Panc1 (cell line): Measurements from ENCODE around the gene GRIFIN. TPM values are rescaled to one million over a fixed set of nuclear protein-coding genes. Genes with fewer than 3 reads are reported as not detected.
A peak's percentile ranks its signal among the peaks of the same experiment; 100 is the strongest.

ENCODE experiments used
- ATAC-seq: fragments of 200-7000 bp; cut with Tn5 transposase; 2 replicates; pipeline ENCODE4 v1.9.1; 2020; ENCODE audit warnings: mild to moderate bottlenecking, moderate library complexity
- BruUV-seq: library from RNA; stranded (reverse); fragments of 400-500 nt; replicated peaks from 2 replicates; lab custom pipeline; 2021; lab: Mats Ljungman, UMichigan
- CTCF ChIA-PET: fragments of 300-600 bp; sonication (Branson Sonifier 250); formaldehyde crosslinking; loops from one replicate; lab custom pipeline; 2022; ENCODE audit warnings: antibody characterized with exemption; lab: Charles Lee
- POLR2A ChIA-PET: fragments of 300-600 bp; sonication (Branson Sonifier 250); formaldehyde crosslinking; loops from one replicate; lab custom pipeline; 2022; ENCODE audit warnings: antibody characterized with exemption; lab: Charles Lee
- DNase-seq: peaks from one replicate; pipeline ENCODE4 v3.0.0-alpha.2; 2010; ENCODE audit warnings: low read depth, low spot score
- H3K27ac ChIP-seq: 2 replicates; pipeline ENCODE4 v1.5.1; 2011; ENCODE audit warnings: mild to moderate bottlenecking, low read length, inconsistent platforms
- H3K27me3 ChIP-seq: fragments of 200-500 bp; sonication (Bioruptor generic); 2 replicates; pipeline ENCODE4 v1.6.0; 2014; ENCODE audit warnings: low read length, inconsistent platforms; ENCODE audit not compliant: control insufficient read depth, insufficient read depth
- H3K36me3 ChIP-seq: fragments of 200-500 bp; sonication (Bioruptor generic); 2 replicates; pipeline ENCODE4 v1.5.1; 2014; ENCODE audit warnings: inconsistent platforms, mild to moderate bottlenecking, low read length, moderate library complexity; ENCODE audit not compliant: control insufficient read depth, insufficient read depth
- H3K4me1 ChIP-seq: 2 replicates; pipeline ENCODE4 v1.5.1; 2011; ENCODE audit warnings: inconsistent platforms, mild to moderate bottlenecking, low read length, moderate library complexity; ENCODE audit not compliant: control insufficient read depth, insufficient read depth
- H3K4me3 ChIP-seq, 2 experiments: 2 replicates each; pipeline ENCODE4 v1.5.1; 2011 to 2012; ENCODE audit warnings: low read depth in 2 of 2, low read length in 2 of 2, mild to moderate bottlenecking in 2 of 2, inconsistent platforms in 1 of 2, moderate library complexity in 1 of 2
- H3K9me3 ChIP-seq: fragments of 200-500 bp; sonication (Bioruptor generic); 2 replicates; pipeline ENCODE4 v1.5.1; 2014; ENCODE audit warnings: low read depth, mild to moderate bottlenecking, inconsistent platforms, low read length, moderate library complexity; ENCODE audit not compliant: control insufficient read depth, insufficient read depth
- POLR2AphosphoS5 ChIP-seq: IDR thresholded peaks from 2 replicates; pipeline ENCODE4 v1.6.1; 2012; ENCODE audit warnings: mild to moderate bottlenecking, low read depth, low read length, moderate library complexity
- SIN3A ChIP-seq: IDR thresholded peaks from 2 replicates; pipeline ENCODE4 v1.6.1; 2012; ENCODE audit warnings: low read depth, mild to moderate bottlenecking, low read length, moderate library complexity, borderline replicate concordance; ENCODE audit not compliant: insufficient read depth
- TCF7L2 ChIP-seq: IDR thresholded peaks from 2 replicates; pipeline ENCODE4 v1.6.1; 2011; ENCODE audit warnings: mild to moderate bottlenecking, low read depth, low read length, inconsistent platforms
- in situ Hi-C: cut with HindIII; loops from 2 replicates; pipeline ENCODE4 v1.10.0; 2016; ENCODE audit warnings: low sequenced_read_pairs, low pct_unique_long_range_greater_than_20kb
- intact Hi-C: fragments of 100-400 bp; cut with micrococcal nuclease; formaldehyde crosslinking; loops from one replicate; pipeline ENCODE4 v1.10.0; 2022; ENCODE audit not compliant: unreplicated experiment
- total RNA-seq: library from RNA; stranded (reverse); gene quantifications from one replicate; pipeline ENCODE4 v1.2.1, GENCODE V29; 2021; ENCODE audit not compliant: unreplicated experiment
- TF ChIP-seq, protein P1 (sequence below), 2 experiments: IDR thresholded peaks; 2 replicates each; pipeline ENCODE4 v1.6.1; 2011 to 2012; ENCODE audit warnings: low read depth in 2 of 2, control low read depth in 1 of 2, low read length in 1 of 2, mild to moderate bottlenecking in 1 of 2, moderate library complexity in 1 of 2; ENCODE audit not compliant: insufficient read depth in 1 of 2
- TF ChIP-seq, protein P2 (sequence below): fragments of 450-650 bp; IDR thresholded peaks from 2 replicates; pipeline ENCODE4 v1.5.1; 2017; ENCODE audit warnings: mild to moderate bottlenecking

The GRIFIN gene
- total RNA-seq, 1 experiment from 2014 or later = not detected

DNA sequence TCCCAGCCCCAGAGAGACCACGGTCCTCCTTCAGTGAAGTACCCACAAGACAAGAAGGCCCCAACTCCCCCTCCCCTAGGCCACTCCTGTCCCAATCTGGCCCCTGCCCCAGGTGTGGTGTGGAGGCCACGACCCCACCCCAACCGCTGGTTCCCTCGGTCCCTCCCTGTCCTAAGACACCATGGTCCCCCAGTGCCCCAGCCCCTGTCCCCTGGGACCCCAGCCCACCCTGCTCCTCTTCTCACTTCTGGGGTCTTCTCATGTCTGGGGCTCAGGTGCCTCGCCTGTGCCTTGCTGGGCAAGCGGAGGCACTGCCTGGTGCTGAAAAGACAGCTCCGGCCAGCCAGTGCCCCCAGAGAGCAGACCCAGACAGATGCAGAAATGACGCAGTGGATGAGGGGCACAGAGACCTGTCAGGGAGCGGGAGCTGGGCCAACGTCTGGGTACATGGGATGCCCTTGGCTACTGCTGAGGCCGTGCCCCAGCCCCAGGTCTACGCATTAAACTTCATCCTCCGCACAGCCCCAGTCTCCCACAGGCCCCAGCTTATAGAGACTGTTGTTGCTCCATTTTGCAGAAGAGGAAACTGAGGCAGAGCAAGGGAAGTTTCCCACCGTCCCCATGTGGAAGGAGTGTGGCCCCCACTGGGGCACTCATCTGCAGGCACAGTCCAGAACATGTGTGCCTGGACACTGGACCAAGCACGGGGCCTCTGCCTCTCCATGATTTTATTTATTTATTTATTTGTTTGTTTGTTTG is 14.8 kb downstream of the GRIFIN start:
- Histone ChIP-seq H3K36me3 (no peaks in the 10 kb centered on the region), H3K4me3 (no peak overlapping the region), H3K27ac (no peak overlapping the region), H3K27me3 (no peaks in the 10 kb centered on the region), H3K9me3 (no peaks in the 10 kb centered on the region), H3K4me1 (no peaks in the 10 kb centered on the region)
- in situ Hi-C loops (no loop called here), intact Hi-C loops (no loop called here)
- TF ChIP-seq, protein P1, sequence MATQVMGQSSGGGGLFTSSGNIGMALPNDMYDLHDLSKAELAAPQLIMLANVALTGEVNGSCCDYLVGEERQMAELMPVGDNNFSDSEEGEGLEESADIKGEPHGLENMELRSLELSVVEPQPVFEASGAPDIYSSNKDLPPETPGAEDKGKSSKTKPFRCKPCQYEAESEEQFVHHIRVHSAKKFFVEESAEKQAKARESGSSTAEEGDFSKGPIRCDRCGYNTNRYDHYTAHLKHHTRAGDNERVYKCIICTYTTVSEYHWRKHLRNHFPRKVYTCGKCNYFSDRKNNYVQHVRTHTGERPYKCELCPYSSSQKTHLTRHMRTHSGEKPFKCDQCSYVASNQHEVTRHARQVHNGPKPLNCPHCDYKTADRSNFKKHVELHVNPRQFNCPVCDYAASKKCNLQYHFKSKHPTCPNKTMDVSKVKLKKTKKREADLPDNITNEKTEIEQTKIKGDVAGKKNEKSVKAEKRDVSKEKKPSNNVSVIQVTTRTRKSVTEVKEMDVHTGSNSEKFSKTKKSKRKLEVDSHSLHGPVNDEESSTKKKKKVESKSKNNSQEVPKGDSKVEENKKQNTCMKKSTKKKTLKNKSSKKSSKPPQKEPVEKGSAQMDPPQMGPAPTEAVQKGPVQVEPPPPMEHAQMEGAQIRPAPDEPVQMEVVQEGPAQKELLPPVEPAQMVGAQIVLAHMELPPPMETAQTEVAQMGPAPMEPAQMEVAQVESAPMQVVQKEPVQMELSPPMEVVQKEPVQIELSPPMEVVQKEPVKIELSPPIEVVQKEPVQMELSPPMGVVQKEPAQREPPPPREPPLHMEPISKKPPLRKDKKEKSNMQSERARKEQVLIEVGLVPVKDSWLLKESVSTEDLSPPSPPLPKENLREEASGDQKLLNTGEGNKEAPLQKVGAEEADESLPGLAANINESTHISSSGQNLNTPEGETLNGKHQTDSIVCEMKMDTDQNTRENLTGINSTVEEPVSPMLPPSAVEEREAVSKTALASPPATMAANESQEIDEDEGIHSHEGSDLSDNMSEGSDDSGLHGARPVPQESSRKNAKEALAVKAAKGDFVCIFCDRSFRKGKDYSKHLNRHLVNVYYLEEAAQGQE (IDR thresholded peaks at IDR 0.05; ENCODE audit: insufficient read depth in 1 of 2, low read depth in 2 of 2, low read length in 1 of 2) = peak; percentile 59 to 77
- TF ChIP-seq POLR2AphosphoS5 (no peak), SIN3A (no peak), TCF7L2 (no peak)
- TF ChIP-seq, protein P2, sequence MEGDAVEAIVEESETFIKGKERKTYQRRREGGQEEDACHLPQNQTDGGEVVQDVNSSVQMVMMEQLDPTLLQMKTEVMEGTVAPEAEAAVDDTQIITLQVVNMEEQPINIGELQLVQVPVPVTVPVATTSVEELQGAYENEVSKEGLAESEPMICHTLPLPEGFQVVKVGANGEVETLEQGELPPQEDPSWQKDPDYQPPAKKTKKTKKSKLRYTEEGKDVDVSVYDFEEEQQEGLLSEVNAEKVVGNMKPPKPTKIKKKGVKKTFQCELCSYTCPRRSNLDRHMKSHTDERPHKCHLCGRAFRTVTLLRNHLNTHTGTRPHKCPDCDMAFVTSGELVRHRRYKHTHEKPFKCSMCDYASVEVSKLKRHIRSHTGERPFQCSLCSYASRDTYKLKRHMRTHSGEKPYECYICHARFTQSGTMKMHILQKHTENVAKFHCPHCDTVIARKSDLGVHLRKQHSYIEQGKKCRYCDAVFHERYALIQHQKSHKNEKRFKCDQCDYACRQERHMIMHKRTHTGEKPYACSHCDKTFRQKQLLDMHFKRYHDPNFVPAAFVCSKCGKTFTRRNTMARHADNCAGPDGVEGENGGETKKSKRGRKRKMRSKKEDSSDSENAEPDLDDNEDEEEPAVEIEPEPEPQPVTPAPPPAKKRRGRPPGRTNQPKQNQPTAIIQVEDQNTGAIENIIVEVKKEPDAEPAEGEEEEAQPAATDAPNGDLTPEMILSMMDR = no peak
- ChIA-PET CTCF (interaction anchor here (0.6 to 0.7 kb wide), 2 partner anchors 15 to 49 kb away, joined by 4 to 8 read pairs; no protein-coding TSS in a partner anchor), POLR2A (no interaction called here)
- ATAC-seq (0 out of 2 replicates have a peak, but pooled peaks have one; percentile 23), DNase-seq (no peak)
- no TSS peak for BruUV-seq

DNA sequence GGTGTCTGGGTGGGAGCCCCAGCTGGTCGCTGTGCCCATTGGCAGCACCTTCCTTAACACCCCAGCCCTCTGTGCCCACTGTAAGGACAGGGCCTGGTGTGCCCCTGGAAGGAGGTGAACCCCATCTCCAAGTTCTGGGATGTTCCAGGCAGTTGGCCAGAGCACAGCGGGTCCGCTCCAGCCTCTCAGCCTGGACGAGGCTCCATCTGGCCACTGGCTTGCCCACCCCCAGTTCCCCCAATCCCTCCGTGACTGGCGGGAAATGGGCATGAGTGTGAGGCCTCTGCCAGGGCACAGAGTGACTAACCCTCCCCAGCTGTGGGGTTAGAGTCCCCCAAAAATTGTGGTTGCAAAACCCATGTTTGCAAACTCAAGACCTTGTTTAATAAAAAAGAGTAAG is 15.6 kb downstream of the GRIFIN start:
- Histone ChIP-seq H3K4me1 (no peaks in the 10 kb centered on the region), H3K4me3 (no peak overlapping the region), H3K36me3 (no peaks in the 10 kb centered on the region), H3K27ac (no peak overlapping the region), H3K27me3 (no peaks in the 10 kb centered on the region), H3K9me3 (no peaks in the 10 kb centered on the region)
- DNase-seq (no peak), ATAC-seq (peak; percentile 26; the same call in 1 of the 2 replicates)
- TF ChIP-seq TCF7L2 = no peak
- TF ChIP-seq, protein P2 = no peak
- TF ChIP-seq, protein P1 (IDR thresholded peaks at IDR 0.05; ENCODE audit: insufficient read depth in 1 of 2, low read depth in 2 of 2, low read length in 1 of 2) = no peak
- TF ChIP-seq SIN3A = no peak
- no peak for TF ChIP-seq POLR2AphosphoS5
- ChIA-PET POLR2A (no interaction called here), CTCF (no interaction called here)
- in situ Hi-C loops (no loop called here), intact Hi-C loops (no loop called here)
- no TSS peak for BruUV-seq
